ACC112 (cell line): ENCODE data around the gene OR52W1.
"Not testable (repeated sequence)": the region's sequence is repeated elsewhere in the genome, so short reads cannot be mapped to it uniquely, and the experiment has no call there.

ENCODE experiments used
- H2AFZ ChIP-seq: fragments of 200-600 bp; sonication (generic); one replicate; pipeline ENCODE4 v1.6.0; 2017; ENCODE audit warnings: antibody characterized with exemption, low read length; ENCODE audit not compliant: unreplicated experiment
- H3K27ac ChIP-seq: fragments of 200-600 bp; sonication (generic); 2 replicates; pipeline ENCODE4 v1.5.1; 2014; ENCODE audit warnings: low read depth, mild to moderate bottlenecking, antibody characterized with exemption, low read length, moderate library complexity
- H3K27me3 ChIP-seq: fragments of 200-600 bp; sonication (generic); 2 replicates; pipeline ENCODE4 v1.6.1; 2014; ENCODE audit warnings: mild to moderate bottlenecking, antibody characterized with exemption, low read length, moderate library complexity, mixed read lengths; ENCODE audit not compliant: insufficient read depth
- H3K36me3 ChIP-seq: fragments of 200-600 bp; sonication (generic); 2 replicates; pipeline ENCODE4 v1.6.1; 2016; ENCODE audit warnings: mild to moderate bottlenecking, antibody characterized with exemption, low read length, moderate library complexity, mixed read lengths; ENCODE audit not compliant: insufficient read depth
- H3K4me1 ChIP-seq: fragments of 200-600 bp; sonication (generic); one replicate; pipeline ENCODE4 v1.6.1; 2016; ENCODE audit warnings: low read length, mixed read lengths; ENCODE audit not compliant: insufficient read depth, unreplicated experiment, control insufficient read depth
- H3K4me3 ChIP-seq: fragments of 200-600 bp; sonication (generic); 2 replicates; pipeline ENCODE4 v1.5.1; 2014; ENCODE audit warnings: mild to moderate bottlenecking, low read depth, low read length
- H3K79me2 ChIP-seq: fragments of 200-600 bp; sonication (generic); one replicate; pipeline ENCODE4 v1.6.0; 2016; ENCODE audit warnings: low read length; ENCODE audit not compliant: control insufficient read depth, unreplicated experiment, insufficient read depth

OR52W1 gene

DNA sequence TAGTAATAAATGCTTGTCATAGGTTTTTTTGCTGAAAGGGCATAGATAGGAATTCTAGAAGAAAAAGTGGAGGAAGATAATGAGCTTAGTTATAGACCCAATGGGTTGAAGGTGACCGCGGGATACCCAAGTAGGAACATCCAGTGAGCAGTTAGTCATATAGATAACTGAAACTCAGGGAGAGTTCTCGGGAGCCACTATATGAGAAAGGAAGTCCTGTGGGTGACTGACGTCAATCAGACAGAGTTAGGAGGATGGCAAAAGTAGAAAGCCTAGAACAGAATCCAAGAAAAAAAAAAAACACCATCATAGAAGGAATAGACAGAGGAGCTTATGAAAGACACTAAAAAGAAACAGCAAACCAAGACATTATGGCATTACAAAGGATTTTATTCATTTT is 38.2 kb downstream of the OR52W1 start:
- H3K4me1 ChIP-seq = peaks cover 10% of the 10 kb centered on the region
- peaks cover 6% of the 10 kb centered on the region; the same call in 1 of the 2 replicates for H3K27me3 ChIP-seq
- H3K36me3 ChIP-seq = no peaks in the 10 kb centered on the region
- no peak overlapping the region for H3K4me3 ChIP-seq
- no peak overlapping the region for H3K27ac ChIP-seq
- H3K79me2 ChIP-seq = peaks cover 18% of the 10 kb centered on the region
- no peak overlapping the region for H2AFZ ChIP-seq

DNA sequence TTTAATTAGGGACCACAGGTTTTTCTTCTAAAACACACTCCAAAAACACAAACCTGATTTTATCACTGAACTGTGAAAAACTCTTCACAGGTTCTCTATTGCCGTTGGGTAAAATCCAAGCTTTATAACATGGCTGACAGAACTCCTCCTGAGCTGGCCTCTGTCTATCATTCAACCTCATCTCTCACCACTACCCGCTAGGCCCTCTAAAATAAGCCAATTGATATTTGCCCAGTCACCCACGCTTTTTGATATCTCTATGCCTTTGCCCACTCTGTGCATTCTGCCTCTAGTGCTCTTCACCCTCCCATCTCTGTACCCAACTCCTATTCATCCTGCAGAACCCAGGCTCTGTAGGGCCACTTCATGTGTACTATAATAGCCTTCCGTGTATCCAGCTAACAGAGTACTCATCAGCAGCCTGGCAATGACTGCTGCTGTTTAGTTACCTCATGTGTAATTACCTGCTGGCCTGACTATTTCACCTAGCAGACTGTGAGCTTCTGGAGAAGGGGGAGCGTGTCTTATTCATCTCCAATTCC is 38.8 kb downstream of the OR52W1 start:
- H2AFZ ChIP-seq = no peak overlapping the region
- no peak overlapping the region for H3K27ac ChIP-seq
- H3K4me1 ChIP-seq = peaks cover 9% of the 10 kb centered on the region
- peaks cover 11% of the 10 kb centered on the region for H3K27me3 ChIP-seq
- no peaks in the 10 kb centered on the region for H3K36me3 ChIP-seq
- H3K4me3 ChIP-seq = no peak overlapping the region
- H3K79me2 ChIP-seq = peaks cover 16% of the 10 kb centered on the region

DNA sequence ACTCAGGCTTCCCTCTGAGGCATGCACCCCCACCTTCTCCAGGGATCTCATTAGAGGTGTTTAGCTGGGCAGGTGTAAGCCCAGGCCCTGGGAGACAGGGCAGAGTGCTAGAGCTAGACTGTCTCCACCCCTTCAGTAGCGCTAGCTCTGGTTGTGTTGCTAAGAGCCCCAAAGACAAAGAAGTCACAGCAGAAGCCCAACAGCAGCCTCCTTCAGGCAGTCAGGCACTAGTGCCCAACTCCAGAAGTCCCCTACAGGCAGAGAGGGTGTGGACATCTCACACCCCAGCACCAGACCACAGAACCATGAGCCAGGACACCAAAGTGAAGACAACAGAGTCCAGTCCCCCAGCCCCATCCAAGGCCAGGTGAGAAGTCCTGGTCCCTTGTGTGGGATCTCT is 39.9 kb downstream of the OR52W1 start, which contains the start of gene CNGA4:
TSS of gene CNGA4 (plus strand) at position 188 of the 400 bp plus-strand sequence. CDS start at position 306, 118 bp downstream.
- H3K4me1 ChIP-seq = no peaks in the 10 kb centered on the region
- H3K4me3 ChIP-seq = no peak within 1 kb of the TSS
- no peak within 1 kb of the TSS for H3K27ac ChIP-seq
- H3K27me3 ChIP-seq = peaks cover 22% of the 10 kb centered on the region
- peaks cover 5% of the 10 kb centered on the region for H3K79me2 ChIP-seq
- no peak within 1 kb of the TSS for H2AFZ ChIP-seq
- no peaks in the 10 kb centered on the region for H3K36me3 ChIP-seq

DNA sequence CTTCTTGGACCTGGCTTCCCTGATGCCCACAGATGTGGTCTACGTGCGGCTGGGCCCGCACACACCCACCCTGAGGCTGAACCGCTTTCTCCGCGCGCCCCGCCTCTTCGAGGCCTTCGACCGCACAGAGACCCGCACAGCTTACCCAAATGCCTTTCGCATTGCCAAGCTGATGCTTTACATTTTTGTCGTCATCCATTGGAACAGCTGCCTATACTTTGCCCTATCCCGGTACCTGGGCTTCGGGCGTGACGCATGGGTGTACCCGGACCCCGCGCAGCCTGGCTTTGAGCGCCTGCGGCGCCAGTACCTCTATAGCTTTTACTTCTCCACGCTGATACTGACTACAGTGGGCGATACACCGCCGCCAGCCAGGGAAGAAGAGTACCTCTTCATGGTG is 41.1 kb downstream of the OR52W1 start:
- Histone ChIP-seq H3K27me3 (peaks cover 27% of the 10 kb centered on the region), H3K4me1 (no peaks in the 10 kb centered on the region), H3K4me3 (no peak overlapping the region), H3K27ac (no peak overlapping the region), H3K79me2 (no peaks in the 10 kb centered on the region), H2AFZ (no peak overlapping the region), H3K36me3 (no peaks in the 10 kb centered on the region)

DNA sequence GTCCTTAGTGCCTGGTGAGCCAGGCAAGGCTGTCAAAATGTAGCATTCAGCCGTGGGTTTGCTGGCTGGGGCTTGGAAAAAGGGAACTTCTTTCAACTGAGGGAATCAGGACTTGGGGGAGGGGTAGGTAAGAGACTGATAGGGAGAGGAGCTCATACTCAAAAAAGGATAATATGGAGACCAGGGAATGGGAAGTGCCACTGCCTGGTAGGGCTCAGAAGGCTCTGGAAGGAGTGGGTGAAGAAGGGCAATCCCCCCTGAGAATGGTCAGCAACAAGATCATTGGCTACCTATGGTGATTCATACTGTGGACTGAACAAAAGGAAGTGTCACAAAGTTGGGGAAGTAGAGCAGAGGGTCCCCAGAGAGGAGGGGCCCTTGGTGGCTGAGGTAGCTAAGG is 41.8 kb downstream of the OR52W1 start:
- peaks cover 33% of the 10 kb centered on the region for H3K27me3 ChIP-seq
- no peak overlapping the region for H2AFZ ChIP-seq

DNA sequence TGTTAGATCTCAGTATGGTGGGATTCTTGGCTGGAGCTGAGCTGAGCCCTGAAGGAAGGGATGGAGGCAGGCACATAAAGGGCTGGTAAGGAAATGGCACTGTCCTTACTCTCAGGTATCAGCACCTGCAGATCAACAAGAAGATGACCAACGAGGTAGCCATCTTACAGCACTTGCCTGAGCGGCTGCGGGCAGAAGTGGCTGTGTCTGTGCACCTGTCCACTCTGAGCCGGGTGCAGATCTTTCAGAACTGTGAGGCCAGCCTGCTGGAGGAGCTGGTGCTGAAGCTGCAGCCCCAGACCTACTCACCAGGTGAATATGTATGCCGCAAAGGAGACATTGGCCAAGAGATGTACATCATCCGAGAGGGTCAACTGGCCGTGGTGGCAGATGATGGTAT is 42.3 kb downstream of the OR52W1 start:
- no peaks in the 10 kb centered on the region for H3K36me3 ChIP-seq
- H3K27ac ChIP-seq = no peak overlapping the region
- peaks cover 39% of the 10 kb centered on the region for H3K27me3 ChIP-seq
- no peak overlapping the region for H3K4me3 ChIP-seq
- no peaks in the 10 kb centered on the region for H3K79me2 ChIP-seq
- no peak overlapping the region for H2AFZ ChIP-seq
- H3K4me1 ChIP-seq = no peaks in the 10 kb centered on the region

More for the DNA sequence above, 41.8 kb downstream of the OR52W1 start:
- H3K79me2 ChIP-seq = no peaks in the 10 kb centered on the region
- H3K4me1 ChIP-seq = no peaks in the 10 kb centered on the region
- H3K4me3 ChIP-seq = no peak overlapping the region
- H3K27ac ChIP-seq = no peak overlapping the region
- no peaks in the 10 kb centered on the region for H3K36me3 ChIP-seq

DNA sequence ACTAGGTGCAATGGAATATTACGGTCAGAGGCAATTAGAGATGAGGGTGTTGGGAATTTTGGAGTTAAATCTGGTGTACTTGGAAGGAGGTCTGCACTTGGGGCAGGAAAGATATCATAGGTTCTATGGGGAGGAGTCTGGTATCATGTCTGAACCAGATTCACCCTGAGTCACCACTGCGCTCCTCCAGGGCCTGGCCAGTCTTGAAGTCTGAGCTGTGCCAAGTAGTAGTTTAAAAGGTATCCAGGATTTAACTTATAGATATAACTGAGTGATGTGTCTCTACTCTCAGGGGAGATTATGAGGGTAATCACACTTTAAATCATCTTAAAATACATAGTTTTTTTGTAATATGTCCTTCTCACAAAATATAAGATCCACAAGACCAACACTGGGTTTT is 46.5 kb downstream of the OR52W1 start:
- Histone ChIP-seq H3K27me3 (peaks cover 33% of the 10 kb centered on the region), H3K4me3 (no peak overlapping the region), H2AFZ (no peak overlapping the region), H3K36me3 (no peaks in the 10 kb centered on the region), H3K79me2 (no peaks in the 10 kb centered on the region), H3K4me1 (peaks cover 8% of the 10 kb centered on the region), H3K27ac (no peak overlapping the region)

DNA sequence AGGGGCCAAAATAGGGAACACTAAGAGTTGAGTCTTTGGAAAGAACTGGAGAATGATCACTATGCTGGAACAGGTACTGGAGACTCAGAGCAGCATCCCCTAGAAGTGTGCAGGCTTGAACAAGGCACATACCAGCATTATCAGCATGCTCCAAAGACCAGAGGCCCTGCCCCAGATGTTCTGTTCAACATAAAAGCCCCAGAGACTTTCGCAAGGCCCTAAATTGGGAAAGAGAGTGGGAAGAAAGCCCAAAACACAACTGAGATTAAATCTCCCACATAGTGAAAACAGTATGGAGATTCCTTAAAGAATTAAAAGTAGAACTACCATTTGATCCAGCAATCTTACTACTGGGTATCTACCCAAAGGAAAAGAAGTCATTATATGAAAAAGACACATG is 49.2 kb downstream of the OR52W1 start:
- H2AFZ ChIP-seq = no peak overlapping the region
- no peak overlapping the region for H3K4me3 ChIP-seq
- no peak overlapping the region for H3K27ac ChIP-seq
- H3K36me3 ChIP-seq = no peaks in the 10 kb centered on the region
- no peaks in the 10 kb centered on the region for H3K79me2 ChIP-seq
- peaks cover 23% of the 10 kb centered on the region for H3K27me3 ChIP-seq
- peaks cover 8% of the 10 kb centered on the region for H3K4me1 ChIP-seq

DNA sequence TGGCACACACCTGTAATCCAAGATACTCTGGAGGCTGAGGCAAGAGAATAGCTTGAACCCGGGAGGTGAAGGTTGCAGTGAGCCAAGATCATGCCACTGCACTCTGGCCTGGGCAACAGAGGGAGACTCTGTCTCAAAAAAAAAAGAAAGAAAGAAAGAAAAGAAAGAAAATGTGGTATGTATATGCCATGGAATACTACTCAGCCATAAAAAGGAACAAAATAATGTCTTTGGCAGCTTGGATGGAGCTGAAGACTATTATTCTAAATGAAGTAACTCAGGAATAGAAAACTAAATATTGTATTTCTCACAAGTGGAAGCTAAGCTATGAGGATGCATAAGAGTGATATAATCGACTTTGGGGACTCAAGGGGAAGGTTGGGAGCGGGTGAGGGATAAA is 49.9 kb downstream of the OR52W1 start:
- H3K4me3 ChIP-seq, H3K79me2 ChIP-seq, H2AFZ ChIP-seq, H3K27ac ChIP-seq, H3K36me3 ChIP-seq, H3K4me1 ChIP-seq: not testable (repeated sequence)
- peaks cover 19% of the 10 kb centered on the region for H3K27me3 ChIP-seq
